ENCODE results near the gene MAPK6. TPM values are rescaled to one million over a fixed set of nuclear protein-coding genes. Genes with fewer than 3 reads are reported as not detected.
"Not testable (repeated sequence)": the region's sequence is repeated elsewhere in the genome, so short reads cannot be mapped to it uniquely, and the experiment has no call there.

The MAPK6 gene
- total RNA-seq, 1 donor from 2014 or later: 91.7 TPM

DNA sequence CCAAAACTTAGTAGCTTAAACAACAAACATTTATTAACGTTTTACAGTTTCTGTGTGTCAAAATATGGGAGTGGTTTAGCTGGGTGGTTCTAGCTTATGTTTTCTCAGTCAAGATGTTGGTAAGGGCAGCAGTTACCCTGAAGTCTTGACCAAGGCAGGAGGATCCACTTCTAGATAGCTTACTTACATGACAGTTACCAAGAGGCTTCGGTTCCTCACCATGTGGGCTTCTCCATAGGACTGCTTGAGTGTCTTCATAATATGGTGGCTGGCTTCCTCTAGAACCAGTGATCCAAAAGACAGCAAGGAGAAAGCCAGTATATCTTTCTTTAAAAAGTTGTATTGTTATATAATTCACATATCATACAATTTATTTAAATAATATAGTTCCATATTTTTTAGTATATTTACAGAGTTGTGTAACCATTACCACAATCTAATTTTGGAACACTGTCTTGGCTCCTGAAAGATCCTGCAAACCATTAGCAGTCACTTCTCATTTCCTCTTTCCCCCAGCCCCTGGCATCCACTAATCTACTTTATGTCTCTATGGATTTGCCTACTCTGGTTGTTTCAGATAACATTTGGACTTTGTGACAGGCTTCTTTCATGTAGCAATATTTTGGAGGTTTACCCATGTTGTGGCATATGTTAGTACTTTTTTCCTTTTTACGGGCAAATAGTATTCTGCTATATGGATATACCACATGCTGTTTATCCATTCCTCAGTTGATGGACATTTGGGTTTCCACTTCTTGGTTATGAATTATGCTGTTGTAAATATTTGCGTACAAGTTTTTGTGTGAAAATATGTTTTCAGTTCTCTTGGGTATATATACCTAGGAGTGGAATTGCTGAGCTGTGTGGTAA is 33.3 kb downstream of the MAPK6 start:
- Mint-ChIP-seq H3K9me3 (ENCODE audit: low read depth) (no peaks in the 10 kb centered on the region), H3K27me3 (no peaks in the 10 kb centered on the region), H3K4me3 (ENCODE audit: low read depth) (no peak overlapping the region), H3K36me3 (ENCODE audit: insufficient read depth) (peaks cover 32% of the 10 kb centered on the region), H3K27ac (no peak overlapping the region), H3K4me1 (ENCODE audit: low read depth) (no peaks in the 10 kb centered on the region)
- no peak for DNase-seq (ENCODE audit: low spot score, unreplicated experiment)
- TF ChIP-seq, protein P1, sequence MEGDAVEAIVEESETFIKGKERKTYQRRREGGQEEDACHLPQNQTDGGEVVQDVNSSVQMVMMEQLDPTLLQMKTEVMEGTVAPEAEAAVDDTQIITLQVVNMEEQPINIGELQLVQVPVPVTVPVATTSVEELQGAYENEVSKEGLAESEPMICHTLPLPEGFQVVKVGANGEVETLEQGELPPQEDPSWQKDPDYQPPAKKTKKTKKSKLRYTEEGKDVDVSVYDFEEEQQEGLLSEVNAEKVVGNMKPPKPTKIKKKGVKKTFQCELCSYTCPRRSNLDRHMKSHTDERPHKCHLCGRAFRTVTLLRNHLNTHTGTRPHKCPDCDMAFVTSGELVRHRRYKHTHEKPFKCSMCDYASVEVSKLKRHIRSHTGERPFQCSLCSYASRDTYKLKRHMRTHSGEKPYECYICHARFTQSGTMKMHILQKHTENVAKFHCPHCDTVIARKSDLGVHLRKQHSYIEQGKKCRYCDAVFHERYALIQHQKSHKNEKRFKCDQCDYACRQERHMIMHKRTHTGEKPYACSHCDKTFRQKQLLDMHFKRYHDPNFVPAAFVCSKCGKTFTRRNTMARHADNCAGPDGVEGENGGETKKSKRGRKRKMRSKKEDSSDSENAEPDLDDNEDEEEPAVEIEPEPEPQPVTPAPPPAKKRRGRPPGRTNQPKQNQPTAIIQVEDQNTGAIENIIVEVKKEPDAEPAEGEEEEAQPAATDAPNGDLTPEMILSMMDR (IDR thresholded peaks at IDR 0.05; ENCODE audit: unreplicated experiment): no peak

DNA sequence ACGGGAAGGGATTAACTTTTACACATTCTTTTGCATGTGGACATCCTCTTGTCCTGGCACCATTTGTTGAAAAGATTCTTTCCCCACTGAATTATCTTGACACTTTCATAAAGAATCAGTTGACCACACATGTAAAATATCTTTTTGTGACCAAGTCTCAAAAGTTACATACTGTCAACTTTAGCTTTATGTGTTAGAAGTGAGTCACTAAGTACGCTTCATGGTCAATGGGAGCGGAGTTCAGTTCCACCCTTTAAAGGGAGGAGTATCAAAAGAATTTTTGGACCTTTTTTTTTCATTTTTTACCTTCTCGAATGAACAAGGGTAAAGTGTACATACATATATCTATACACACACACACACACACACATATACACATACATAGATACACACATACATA is 35.4 kb downstream of the MAPK6 start:
- Mint-ChIP-seq H3K27ac (no peak overlapping the region), H3K36me3 (ENCODE audit: insufficient read depth) (peaks cover 36% of the 10 kb centered on the region), H3K9me3 (ENCODE audit: low read depth) (no peaks in the 10 kb centered on the region), H3K27me3 (no peaks in the 10 kb centered on the region), H3K4me1 (ENCODE audit: low read depth) (no peaks in the 10 kb centered on the region), H3K4me3 (ENCODE audit: low read depth) (no peak overlapping the region)
- TF ChIP-seq, protein P1 (IDR thresholded peaks at IDR 0.05; ENCODE audit: unreplicated experiment): no peak
- no peak for DNase-seq (ENCODE audit: low spot score, unreplicated experiment)

DNA sequence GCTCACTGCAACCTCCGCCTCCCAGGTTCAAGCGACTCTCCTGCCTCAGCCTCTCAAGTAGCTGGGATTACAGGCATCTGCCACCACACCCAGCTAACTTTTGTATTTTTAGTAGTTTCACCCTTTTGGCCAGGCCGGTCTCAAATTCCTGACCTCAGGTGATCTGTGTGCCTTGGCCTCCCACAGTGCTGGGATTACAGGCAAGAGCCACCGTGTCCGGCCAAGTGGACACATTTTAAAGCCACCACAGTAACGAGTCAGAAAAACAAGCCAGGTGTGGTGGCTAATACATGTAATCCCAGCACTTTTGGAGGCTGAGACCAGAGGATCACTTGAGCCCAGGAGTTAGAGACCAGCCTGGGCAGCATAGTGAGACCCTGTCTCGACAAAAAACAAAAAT is 35.8 kb downstream of the MAPK6 start:
- H3K9me3 Mint-ChIP-seq (ENCODE audit: low read depth); H3K27ac Mint-ChIP-seq; H3K27me3 Mint-ChIP-seq; H3K4me1 Mint-ChIP-seq (ENCODE audit: low read depth); H3K4me3 Mint-ChIP-seq (ENCODE audit: low read depth); DNase-seq (ENCODE audit: low spot score, unreplicated experiment): not testable (repeated sequence)
- H3K36me3 Mint-ChIP-seq (ENCODE audit: insufficient read depth): peaks cover 35% of the 10 kb centered on the region

DNA sequence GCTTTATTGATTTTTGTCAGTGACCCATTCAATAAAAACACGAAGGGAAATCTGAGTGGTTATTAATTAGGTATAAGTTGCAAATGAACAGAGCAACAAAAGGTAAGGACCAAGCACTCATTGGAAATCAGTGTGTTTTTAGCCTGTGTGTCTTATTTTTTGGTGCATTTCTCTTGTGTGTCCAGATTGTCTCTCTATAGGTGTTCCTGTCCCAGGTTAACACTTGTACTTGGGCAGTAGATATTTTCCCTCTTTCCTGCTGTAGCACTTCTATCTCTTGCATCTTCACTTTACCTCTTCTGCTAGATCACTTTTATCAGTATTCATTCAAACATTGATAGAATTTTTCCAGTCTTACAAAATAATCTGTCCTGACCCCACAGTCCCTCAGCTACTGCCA is 37.0 kb downstream of the MAPK6 start:
- Mint-ChIP-seq H3K9me3 (ENCODE audit: low read depth) (no peaks in the 10 kb centered on the region), H3K4me3 (ENCODE audit: low read depth) (no peak overlapping the region), H3K27me3 (no peaks in the 10 kb centered on the region), H3K27ac (no peak overlapping the region), H3K36me3 (ENCODE audit: insufficient read depth) (peaks cover 32% of the 10 kb centered on the region), H3K4me1 (ENCODE audit: low read depth) (no peaks in the 10 kb centered on the region)
- TF ChIP-seq, protein P1 (IDR thresholded peaks at IDR 0.05; ENCODE audit: unreplicated experiment): no peak
- DNase-seq (ENCODE audit: low spot score, unreplicated experiment): no peak

DNA sequence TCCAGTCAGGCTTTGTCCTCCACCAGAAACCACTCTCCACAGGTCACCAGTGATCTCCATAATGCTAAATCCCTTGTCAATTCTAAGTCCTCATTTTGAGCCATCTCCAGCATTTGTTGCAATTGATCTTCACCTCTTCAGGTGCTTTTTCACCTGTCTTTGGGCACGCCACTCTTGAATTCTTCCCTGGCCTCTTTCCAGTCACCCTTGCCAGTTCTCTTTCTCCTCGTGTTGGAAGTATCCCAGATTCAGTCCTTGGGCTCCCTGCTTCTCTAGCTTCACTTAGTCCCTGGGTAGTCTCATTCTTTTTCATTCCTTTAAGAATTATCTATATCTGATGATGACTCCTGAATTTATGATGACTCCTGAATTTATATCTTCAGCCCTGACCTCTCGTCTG is 37.5 kb downstream of the MAPK6 start:
- H3K9me3 Mint-ChIP-seq (ENCODE audit: low read depth): no peaks in the 10 kb centered on the region
- H3K36me3 Mint-ChIP-seq (ENCODE audit: insufficient read depth): peaks cover 31% of the 10 kb centered on the region
- no peak overlapping the region for H3K27ac Mint-ChIP-seq
- H3K4me3 Mint-ChIP-seq (ENCODE audit: low read depth): no peak overlapping the region
- TF ChIP-seq, protein P1 (IDR thresholded peaks at IDR 0.05; ENCODE audit: unreplicated experiment): no peak
- no peaks in the 10 kb centered on the region for H3K4me1 Mint-ChIP-seq (ENCODE audit: low read depth)
- DNase-seq (ENCODE audit: low spot score, unreplicated experiment): no peak
- no peaks in the 10 kb centered on the region for H3K27me3 Mint-ChIP-seq

DNA sequence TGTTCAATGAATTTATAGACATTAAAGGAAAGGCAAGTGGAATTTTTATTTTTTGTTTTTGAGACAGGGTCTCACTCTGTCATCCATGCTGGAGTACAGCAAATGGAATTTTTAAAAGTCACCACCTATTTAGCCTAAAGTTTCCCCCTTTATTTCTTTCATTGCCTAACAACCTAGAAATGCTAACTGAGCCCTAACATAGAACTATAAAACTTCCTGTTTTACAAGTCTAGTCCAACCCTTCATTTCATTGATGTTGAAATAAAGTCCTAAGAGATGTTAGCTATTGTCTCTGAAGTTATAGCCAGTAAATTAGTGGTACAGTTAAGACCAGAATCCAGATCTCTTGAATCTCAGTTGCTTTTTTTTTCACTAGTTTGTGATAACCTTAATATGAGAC is 39.0 kb downstream of the MAPK6 start:
- TF ChIP-seq, protein P1 (IDR thresholded peaks at IDR 0.05; ENCODE audit: unreplicated experiment): no peak
- Mint-ChIP-seq H3K9me3 (ENCODE audit: low read depth) (no peaks in the 10 kb centered on the region), H3K27me3 (no peaks in the 10 kb centered on the region), H3K4me1 (ENCODE audit: low read depth) (no peaks in the 10 kb centered on the region), H3K4me3 (ENCODE audit: low read depth) (no peak overlapping the region), H3K36me3 (ENCODE audit: insufficient read depth) (peaks cover 23% of the 10 kb centered on the region), H3K27ac (no peak overlapping the region)
- DNase-seq (ENCODE audit: low spot score, unreplicated experiment): no peak
